Adipocyte (in vitro differentiated cells): ENCODE measurements around the gene CASP9.
"Not testable (repeated sequence)": the region's sequence is repeated elsewhere in the genome, so short reads cannot be mapped to it uniquely, and the experiment has no call there.

Experiments used
- DNase-seq: peaks from one replicate; pipeline ENCODE4 v3.0.0-alpha.2; 2015; ENCODE audit warnings: low read depth
- H3K27me3 ChIP-seq: replicated peaks from 2 replicates; pipeline ENCODE4 v1.7.0; 2013; ENCODE audit warnings: mild to moderate bottlenecking, low read length, moderate library complexity; ENCODE audit not compliant: control insufficient read depth, insufficient read depth
- H3K36me3 ChIP-seq: 2 replicates; pipeline ENCODE4 v1.7.0; 2013; ENCODE audit warnings: low read length, mild to moderate bottlenecking, moderate library complexity; ENCODE audit not compliant: control insufficient read depth, insufficient read depth, severe bottlenecking
- H3K4me1 ChIP-seq: 2 replicates; pipeline ENCODE4 v1.7.0; 2013; ENCODE audit warnings: mild to moderate bottlenecking, low read length, moderate library complexity; ENCODE audit not compliant: control insufficient read depth, insufficient read depth
- H3K4me3 ChIP-seq: 2 replicates; pipeline ENCODE4 v1.7.0; 2013; ENCODE audit warnings: mild to moderate bottlenecking, low read length, moderate library complexity
- H3K9ac ChIP-seq: 2 replicates; pipeline ENCODE4 v1.7.0; 2013; ENCODE audit warnings: mild to moderate bottlenecking, low read length, moderate library complexity
- H3K9me3 ChIP-seq: 2 replicates; pipeline ENCODE4 v1.7.0; 2013; ENCODE audit warnings: mild to moderate bottlenecking, low read length, moderate library complexity; ENCODE audit not compliant: control insufficient read depth

The CASP9 gene

GRCh38 chr1:15491010-15491409 lies 33.0 kb downstream of the CASP9 start:
- H3K9ac ChIP-seq, H3K4me3 ChIP-seq, H3K9me3 ChIP-seq, H3K4me1 ChIP-seq, DNase-seq, H3K27me3 ChIP-seq: not testable (repeated sequence)
- peaks cover 10% of the 10 kb centered on the region for H3K36me3 ChIP-seq

- Histone ChIP-seq H3K4me3 (no peak overlapping the region), H3K9ac (no peak overlapping the region), H3K4me1 (no peaks in the 10 kb centered on the region), H3K9me3 (no peaks in the 10 kb centered on the region), H3K27me3 (no peaks in the 10 kb centered on the region), H3K36me3 (peaks cover 4% of the 10 kb centered on the region)
- no peak for DNase-seq
Measured at GRCh38 chr1:15489052-15489736, 34.8 kb downstream of the CASP9 start.

- H3K9ac ChIP-seq, result no peak overlapping the region
- no peaks in the 10 kb centered on the region for H3K4me1 ChIP-seq
- H3K27me3 ChIP-seq, result no peaks in the 10 kb centered on the region
- no peaks in the 10 kb centered on the region for H3K9me3 ChIP-seq
- no peak overlapping the region for H3K4me3 ChIP-seq
- peaks cover 4% of the 10 kb centered on the region for H3K36me3 ChIP-seq
- no peak for DNase-seq
Measured at GRCh38 chr1:15488371-15488770, 35.6 kb downstream of the CASP9 start.

- not testable (repeated sequence) for H3K4me1 ChIP-seq, H3K9me3 ChIP-seq, DNase-seq, H3K27me3 ChIP-seq, H3K36me3 ChIP-seq, H3K9ac ChIP-seq, H3K4me3 ChIP-seq
Measured at GRCh38 chr1:15486844-15487610, 37.0 kb downstream of the CASP9 start.

GRCh38 chr1:15485636-15486035 lies 38.4 kb downstream of the CASP9 start:
- no peaks in the 10 kb centered on the region for H3K4me1 ChIP-seq
- H3K36me3 ChIP-seq, result no peaks in the 10 kb centered on the region

GRCh38 chr1:15484443-15484842 lies 39.6 kb downstream of the CASP9 start:
- H3K4me3 ChIP-seq, H3K36me3 ChIP-seq, H3K9me3 ChIP-seq, H3K9ac ChIP-seq, DNase-seq, H3K4me1 ChIP-seq, H3K27me3 ChIP-seq: not testable (repeated sequence)

More at GRCh38 chr1:15485636-15486035, 38.4 kb downstream of the CASP9 start:
- H3K9ac ChIP-seq, result no peak overlapping the region
- no peaks in the 10 kb centered on the region for H3K9me3 ChIP-seq
- no peak overlapping the region for H3K4me3 ChIP-seq
- no peaks in the 10 kb centered on the region for H3K27me3 ChIP-seq
- no peak for DNase-seq

GRCh38 chr1:15483971-15484370 lies 40.0 kb downstream of the CASP9 start:
- H3K9me3 ChIP-seq, result no peaks in the 10 kb centered on the region
- no peaks in the 10 kb centered on the region for H3K36me3 ChIP-seq
- no peak for DNase-seq
- H3K9ac ChIP-seq, result no peak overlapping the region
- no peaks in the 10 kb centered on the region for H3K27me3 ChIP-seq
- H3K4me1 ChIP-seq, result no peaks in the 10 kb centered on the region
- no peak overlapping the region for H3K4me3 ChIP-seq

GRCh38 chr1:15482983-15483543 lies 41.0 kb downstream of the CASP9 start:
- H3K9ac ChIP-seq, H3K27me3 ChIP-seq, H3K4me3 ChIP-seq, H3K36me3 ChIP-seq, DNase-seq, H3K4me1 ChIP-seq, H3K9me3 ChIP-seq: not testable (repeated sequence)

- H3K9ac ChIP-seq, result not testable (repeated sequence)
Measured at GRCh38 chr1:15482455-15482854, 41.6 kb downstream of the CASP9 start.

GRCh38 chr1:15479654-15480347 lies 44.2 kb downstream of the CASP9 start:
- Histone ChIP-seq H3K36me3 (no peaks in the 10 kb centered on the region), H3K9me3 (no peaks in the 10 kb centered on the region), H3K4me3 (no peak overlapping the region), H3K4me1 (no peaks in the 10 kb centered on the region), H3K27me3 (no peaks in the 10 kb centered on the region), H3K9ac (no peak overlapping the region)
- DNase-seq, result no peak

More at GRCh38 chr1:15482455-15482854, 41.6 kb downstream of the CASP9 start:
- not testable (repeated sequence) for H3K36me3 ChIP-seq, H3K4me1 ChIP-seq, H3K9me3 ChIP-seq, DNase-seq, H3K27me3 ChIP-seq, H3K4me3 ChIP-seq

GRCh38 chr1:15477646-15478212 lies 46.3 kb downstream of the CASP9 start:
- no peak overlapping the region for H3K4me3 ChIP-seq
- H3K9ac ChIP-seq, result no peak overlapping the region
- H3K4me1 ChIP-seq, result no peaks in the 10 kb centered on the region
- H3K9me3 ChIP-seq, result no peaks in the 10 kb centered on the region
- H3K36me3 ChIP-seq, result no peaks in the 10 kb centered on the region
- DNase-seq, result no peak
- no peaks in the 10 kb centered on the region for H3K27me3 ChIP-seq
